Measurements from ENCODE around the gene ZNF117.

DNA sequence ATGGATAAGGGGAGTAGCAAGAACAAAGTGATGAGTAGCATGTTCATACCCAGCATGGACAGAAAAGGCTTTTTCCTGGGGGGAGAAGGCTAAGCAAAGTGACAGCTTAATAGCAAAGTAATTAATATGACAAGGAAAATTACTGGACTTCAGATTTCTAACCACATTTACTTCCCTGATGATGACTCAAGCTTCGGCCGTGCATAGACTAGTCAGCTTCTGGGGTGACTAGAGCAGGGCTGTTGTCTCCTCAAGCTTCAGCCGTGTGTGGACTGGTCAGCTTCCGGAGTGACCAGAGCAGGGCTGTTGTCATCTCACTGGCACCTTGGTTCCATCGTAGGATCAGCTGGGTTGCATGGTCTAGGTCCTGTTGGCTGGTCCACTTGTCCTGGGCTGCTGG lies 2.1 kb upstream of the ZNF117 start:
- TF ChIP-seq, protein P1, sequence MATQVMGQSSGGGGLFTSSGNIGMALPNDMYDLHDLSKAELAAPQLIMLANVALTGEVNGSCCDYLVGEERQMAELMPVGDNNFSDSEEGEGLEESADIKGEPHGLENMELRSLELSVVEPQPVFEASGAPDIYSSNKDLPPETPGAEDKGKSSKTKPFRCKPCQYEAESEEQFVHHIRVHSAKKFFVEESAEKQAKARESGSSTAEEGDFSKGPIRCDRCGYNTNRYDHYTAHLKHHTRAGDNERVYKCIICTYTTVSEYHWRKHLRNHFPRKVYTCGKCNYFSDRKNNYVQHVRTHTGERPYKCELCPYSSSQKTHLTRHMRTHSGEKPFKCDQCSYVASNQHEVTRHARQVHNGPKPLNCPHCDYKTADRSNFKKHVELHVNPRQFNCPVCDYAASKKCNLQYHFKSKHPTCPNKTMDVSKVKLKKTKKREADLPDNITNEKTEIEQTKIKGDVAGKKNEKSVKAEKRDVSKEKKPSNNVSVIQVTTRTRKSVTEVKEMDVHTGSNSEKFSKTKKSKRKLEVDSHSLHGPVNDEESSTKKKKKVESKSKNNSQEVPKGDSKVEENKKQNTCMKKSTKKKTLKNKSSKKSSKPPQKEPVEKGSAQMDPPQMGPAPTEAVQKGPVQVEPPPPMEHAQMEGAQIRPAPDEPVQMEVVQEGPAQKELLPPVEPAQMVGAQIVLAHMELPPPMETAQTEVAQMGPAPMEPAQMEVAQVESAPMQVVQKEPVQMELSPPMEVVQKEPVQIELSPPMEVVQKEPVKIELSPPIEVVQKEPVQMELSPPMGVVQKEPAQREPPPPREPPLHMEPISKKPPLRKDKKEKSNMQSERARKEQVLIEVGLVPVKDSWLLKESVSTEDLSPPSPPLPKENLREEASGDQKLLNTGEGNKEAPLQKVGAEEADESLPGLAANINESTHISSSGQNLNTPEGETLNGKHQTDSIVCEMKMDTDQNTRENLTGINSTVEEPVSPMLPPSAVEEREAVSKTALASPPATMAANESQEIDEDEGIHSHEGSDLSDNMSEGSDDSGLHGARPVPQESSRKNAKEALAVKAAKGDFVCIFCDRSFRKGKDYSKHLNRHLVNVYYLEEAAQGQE (IDR thresholded peaks at IDR 0.05; ENCODE audit: insufficient replicate concordance, low read depth), result no peak
- TF ChIP-seq POLR2AphosphoS5 (IDR thresholded peaks at IDR 0.05; ENCODE audit: low read depth) (no peak), CTCF (IDR thresholded peaks at IDR 0.05; ENCODE audit: insufficient read depth, low read length) (no peak)

Measured in HL-60 (cell line).